GM19395 (cell line): ENCODE data around the gene PHF20.
"Not testable (repeated sequence)": the region's sequence is repeated elsewhere in the genome, so short reads cannot be mapped to it uniquely, and the experiment has no call there.

Source experiments
- ATAC-seq: cut with Tn5 transposase; IDR thresholded peaks from one replicate; pipeline ENCODE4 v1.9.1; 2021; ENCODE audit warnings: mild to moderate bottlenecking, moderate library complexity; ENCODE audit not compliant: unreplicated experiment

PHF20 gene

GRCh38 chr20:35771689-35772562 lies at the start of gene PHF20:
Gene PHF20, plus strand, starts transcription at chr20:35772015. Its CDS starts 29,508 bp downstream, at chr20:35801523.
- peak; percentile 67 for ATAC-seq

GRCh38 chr20:35723275-35723639 lies 48.6 kb upstream of the PHF20 start:
- not testable (repeated sequence) for ATAC-seq

- not testable (repeated sequence) for ATAC-seq
Measured at GRCh38 chr20:35723652-35724320, 48.0 kb upstream of the PHF20 start.

GRCh38 chr20:35724321-35725230 lies 47.2 kb upstream of the PHF20 start:
- no peak for ATAC-seq

- ATAC-seq: no peak
Measured at GRCh38 chr20:35726842-35727711, 44.7 kb upstream of the PHF20 start.

GRCh38 chr20:35729283-35729807 lies 42.5 kb upstream of the PHF20 start:
- no peak for ATAC-seq

- no peak for ATAC-seq
Measured at GRCh38 chr20:35729836-35730582, 41.8 kb upstream of the PHF20 start.

GRCh38 chr20:35730583-35731468 lies 41.0 kb upstream of the PHF20 start:
- ATAC-seq: no peak

GRCh38 chr20:35731469-35731788 lies 40.4 kb upstream of the PHF20 start:
- no peak for ATAC-seq

GRCh38 chr20:35731862-35732643 lies 39.8 kb upstream of the PHF20 start:
- no peak for ATAC-seq

GRCh38 chr20:35732644-35732982 lies 39.2 kb upstream of the PHF20 start:
- no peak for ATAC-seq

GRCh38 chr20:35734374-35734773 lies 37.4 kb upstream of the PHF20 start:
- no peak for ATAC-seq

GRCh38 chr20:35734777-35735649 lies 36.8 kb upstream of the PHF20 start:
- ATAC-seq: no peak

- ATAC-seq: no peak
Measured at GRCh38 chr20:35735826-35736470, 35.9 kb upstream of the PHF20 start.

GRCh38 chr20:35737865-35738333 lies 33.9 kb upstream of the PHF20 start:
- no peak for ATAC-seq
